ENCODE measurements around the gene EFHB.

EFHB gene

GRCh38 chr3:19934098-19934566 is at the start of gene EFHB:
Gene EFHB, minus strand, starts transcription at chr3:19934217. Its CDS starts 199 bp downstream, at chr3:19934018.
- H3K36me3 ChIP-seq (ENCODE audit: control insufficient read depth, low read length), result no peaks in the 10 kb centered on the region
- H3K9me2 ChIP-seq (replicated peaks; ENCODE audit: control insufficient read depth, low read length), result no peaks in the 10 kb centered on the region
- H3K4me1 ChIP-seq (ENCODE audit: control insufficient read depth, low read length), result no peaks in the 10 kb centered on the region
- H3K79me2 ChIP-seq (ENCODE audit: control insufficient read depth, low read length), result no peaks in the 10 kb centered on the region
- no peak within 1 kb of the TSS for H3K4me3 ChIP-seq (ENCODE audit: low read length)
- no peak within 1 kb of the TSS for H3K27ac ChIP-seq (ENCODE audit: low read depth, low read length)
- TF ChIP-seq CTCF (IDR thresholded peaks at IDR 0.05; ENCODE audit: low read depth, low read length, poor library complexity, severe bottlenecking) (no peak), EZH2phosphoT487 (IDR thresholded peaks at IDR 0.05; ENCODE audit: borderline replicate concordance, low read length) (no peak)
- no peak within 1 kb of the TSS for H3K4me2 ChIP-seq (ENCODE audit: low read length)
- H3F3A ChIP-seq (ENCODE audit: control insufficient read depth, insufficient read depth), result no peaks in the 10 kb centered on the region
- no peaks in the 10 kb centered on the region for H3K9me3 ChIP-seq (ENCODE audit: control insufficient read depth, insufficient read depth, low read length)
- no peaks in the 10 kb centered on the region for H4K20me1 ChIP-seq (ENCODE audit: control insufficient read depth, insufficient read depth, low read depth, low read length)
- H3K27me3 ChIP-seq (ENCODE audit: control insufficient read depth, low read length), result no peaks in the 10 kb centered on the region

DNA sequence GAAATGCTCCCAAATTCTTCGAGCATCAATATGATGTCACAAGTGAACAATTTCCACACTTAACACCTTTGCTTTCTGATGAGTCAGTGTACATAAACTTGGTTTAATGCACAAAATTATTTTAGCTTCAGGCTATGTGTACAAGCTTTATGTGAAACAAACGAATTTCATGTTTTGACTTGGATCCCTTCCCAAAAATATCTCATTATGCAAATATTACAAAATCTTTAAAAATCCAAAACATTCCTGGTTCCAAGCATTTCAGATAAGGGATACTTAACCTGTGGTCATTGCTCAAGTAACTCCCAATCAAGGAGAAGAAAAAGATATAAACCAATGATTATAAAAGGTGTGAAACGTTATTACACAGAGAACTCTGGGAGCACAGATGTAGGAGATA is 38.0 kb upstream of the EFHB start:
- Histone ChIP-seq H3K27me3 (ENCODE audit: control insufficient read depth, low read length) (no peaks in the 10 kb centered on the region), H3K4me3 (ENCODE audit: low read length) (no peak overlapping the region), H3K36me3 (ENCODE audit: control insufficient read depth, low read length) (peaks cover 40% of the 10 kb centered on the region), H3K4me1 (ENCODE audit: control insufficient read depth, low read length) (peaks cover 4% of the 10 kb centered on the region; the same call in 1 of the 2 replicates), H4K20me1 (ENCODE audit: control insufficient read depth, insufficient read depth, low read depth, low read length) (0 out of 2 replicates have a peak, but pooled peaks cover 3% of the 10 kb centered on the region), H3K9me2 (replicated peaks; ENCODE audit: control insufficient read depth, low read length) (no peaks in the 10 kb centered on the region), H3K4me2 (ENCODE audit: low read length) (no peak overlapping the region), H3K79me2 (ENCODE audit: control insufficient read depth, low read length) (peaks cover 57% of the 10 kb centered on the region), H3F3A (ENCODE audit: control insufficient read depth, insufficient read depth) (no peaks in the 10 kb centered on the region), H3K27ac (ENCODE audit: low read depth, low read length) (no peak overlapping the region), H3K9me3 (ENCODE audit: control insufficient read depth, insufficient read depth, low read length) (no peaks in the 10 kb centered on the region)
- TF ChIP-seq CTCF (IDR thresholded peaks at IDR 0.05; ENCODE audit: low read depth, low read length, poor library complexity, severe bottlenecking), result no peak
- no peak for TF ChIP-seq EZH2phosphoT487 (IDR thresholded peaks at IDR 0.05; ENCODE audit: borderline replicate concordance, low read length)

GRCh38 chr3:19970327-19970726 is 36.3 kb upstream of the EFHB start:
- 0 out of 2 replicates have a peak, but pooled peaks cover 3% of the 10 kb centered on the region for H4K20me1 ChIP-seq (ENCODE audit: control insufficient read depth, insufficient read depth, low read depth, low read length)
- H3K36me3 ChIP-seq (ENCODE audit: control insufficient read depth, low read length), result peaks cover 32% of the 10 kb centered on the region
- H3F3A ChIP-seq (ENCODE audit: control insufficient read depth, insufficient read depth), result no peaks in the 10 kb centered on the region
- no peak overlapping the region for H3K4me3 ChIP-seq (ENCODE audit: low read length)
- no peak for TF ChIP-seq EZH2phosphoT487 (IDR thresholded peaks at IDR 0.05; ENCODE audit: borderline replicate concordance, low read length)
- TF ChIP-seq CTCF (IDR thresholded peaks at IDR 0.05; ENCODE audit: low read depth, low read length, poor library complexity, severe bottlenecking), result no peak
- H3K9me2 ChIP-seq (replicated peaks; ENCODE audit: control insufficient read depth, low read length), result no peaks in the 10 kb centered on the region
- H3K27ac ChIP-seq (ENCODE audit: low read depth, low read length), result no peak overlapping the region
- peaks cover 75% of the 10 kb centered on the region for H3K79me2 ChIP-seq (ENCODE audit: control insufficient read depth, low read length)
- H3K27me3 ChIP-seq (ENCODE audit: control insufficient read depth, low read length), result no peaks in the 10 kb centered on the region
- H3K4me1 ChIP-seq (ENCODE audit: control insufficient read depth, low read length), result peaks cover 4% of the 10 kb centered on the region; the same call in 1 of the 2 replicates
- no peak overlapping the region for H3K4me2 ChIP-seq (ENCODE audit: low read length)
- no peaks in the 10 kb centered on the region for H3K9me3 ChIP-seq (ENCODE audit: control insufficient read depth, insufficient read depth, low read length)
